A673 (cell line): ENCODE data around the gene B4GALT5. TPM values are rescaled to one million over a fixed set of nuclear protein-coding genes. Genes with fewer than 3 reads are reported as not detected.

ENCODE experiments used
- BruUV-seq: library from RNA; stranded (reverse); fragments of 400-500 nt; replicated peaks from 2 replicates; lab custom pipeline; 2021; lab: Mats Ljungman, UMichigan
- CTCF ChIA-PET: fragments of 300-600 bp; sonication (Branson Sonifier 250); formaldehyde crosslinking; loops from one replicate; lab custom pipeline; 2022; ENCODE audit warnings: antibody characterized with exemption; lab: Charles Lee
- POLR2A ChIA-PET: fragments of 300-600 bp; sonication (Branson Sonifier 250); formaldehyde crosslinking; loops from one replicate; lab custom pipeline; 2022; ENCODE audit warnings: antibody characterized with exemption; ENCODE audit not compliant: low non-redundant PET; lab: Charles Lee
- DNase-seq: peaks from one replicate; pipeline ENCODE4 v3.0.0-alpha.2; 2015; ENCODE audit warnings: low spot score
- H3K27ac ChIP-seq: fragments of 200-600 bp; sonication (generic); 2 replicates; pipeline ENCODE4 v1.5.1; 2016; ENCODE audit warnings: mixed run types, low read depth, mild to moderate bottlenecking, mixed read lengths, antibody characterized with exemption, low read length; ENCODE audit not compliant: poor library complexity, severe bottlenecking
- H3K27me3 ChIP-seq: fragments of 200-600 bp; sonication (generic); replicated peaks from 2 replicates; pipeline ENCODE4 v1.6.1; 2017; ENCODE audit warnings: mixed run types, low read depth, mild to moderate bottlenecking, mixed read lengths, antibody characterized with exemption, low read length; ENCODE audit not compliant: insufficient read depth, poor library complexity
- H3K36me3 ChIP-seq: fragments of 200-600 bp; sonication (generic); 2 replicates; pipeline ENCODE4 v1.6.1; 2016; ENCODE audit warnings: mixed run types, mild to moderate bottlenecking, mixed read lengths, antibody characterized with exemption, low read length; ENCODE audit not compliant: insufficient read depth, poor library complexity, severe bottlenecking
- H3K4me1 ChIP-seq: fragments of 200-600 bp; sonication (generic); 2 replicates; pipeline ENCODE4 v1.6.1; 2017; ENCODE audit warnings: mixed run types, mild to moderate bottlenecking, mixed read lengths, antibody characterized with exemption, low read length; ENCODE audit not compliant: insufficient read depth, poor library complexity, severe bottlenecking
- H3K4me3 ChIP-seq: fragments of 200-600 bp; sonication (generic); 2 replicates; pipeline ENCODE4 v1.5.1; 2016; ENCODE audit warnings: low read depth, mixed run types, mild to moderate bottlenecking, mixed read lengths, low read length; ENCODE audit not compliant: poor library complexity, severe bottlenecking
- H3K9me3 ChIP-seq: fragments of 200-600 bp; sonication (generic); 2 replicates; pipeline ENCODE4 v1.6.1; 2016; ENCODE audit warnings: mixed run types, low read depth, mild to moderate bottlenecking, mixed read lengths, antibody characterized with exemption, low read length; ENCODE audit not compliant: poor library complexity, severe bottlenecking
- EZH2 ChIP-seq: fragments of 200-600 bp; sonication (generic); IDR thresholded peaks from 2 replicates; pipeline ENCODE4 v1.6.1; 2017; ENCODE audit warnings: borderline replicate concordance, low read depth, mild to moderate bottlenecking, mixed read lengths, antibody characterized with exemption, low read length; ENCODE audit not compliant: poor library complexity, severe bottlenecking
- intact Hi-C: fragments of 100-400 bp; cut with micrococcal nuclease; formaldehyde crosslinking; loops from one replicate; pipeline ENCODE4 v1.10.0; 2022; ENCODE audit not compliant: unreplicated experiment
- total RNA-seq: library from RNA; stranded (reverse); gene quantifications from 2 replicates; pipeline ENCODE4 v1.2.3, GENCODE V29; 2021
- TF ChIP-seq, protein P1 (sequence below): fragments of 300-800, 200-600 bp; sonication (generic); conservative IDR thresholded peaks from 2 replicates; pipeline ENCODE4 v1.5.1; 2017; ENCODE audit warnings: low read depth, mild to moderate bottlenecking, antibody characterized with exemption, low read length, moderate library complexity, mixed read lengths

The B4GALT5 gene
- total RNA-seq, 1 experiment from 2014 or later: 78.0 TPM

DNA sequence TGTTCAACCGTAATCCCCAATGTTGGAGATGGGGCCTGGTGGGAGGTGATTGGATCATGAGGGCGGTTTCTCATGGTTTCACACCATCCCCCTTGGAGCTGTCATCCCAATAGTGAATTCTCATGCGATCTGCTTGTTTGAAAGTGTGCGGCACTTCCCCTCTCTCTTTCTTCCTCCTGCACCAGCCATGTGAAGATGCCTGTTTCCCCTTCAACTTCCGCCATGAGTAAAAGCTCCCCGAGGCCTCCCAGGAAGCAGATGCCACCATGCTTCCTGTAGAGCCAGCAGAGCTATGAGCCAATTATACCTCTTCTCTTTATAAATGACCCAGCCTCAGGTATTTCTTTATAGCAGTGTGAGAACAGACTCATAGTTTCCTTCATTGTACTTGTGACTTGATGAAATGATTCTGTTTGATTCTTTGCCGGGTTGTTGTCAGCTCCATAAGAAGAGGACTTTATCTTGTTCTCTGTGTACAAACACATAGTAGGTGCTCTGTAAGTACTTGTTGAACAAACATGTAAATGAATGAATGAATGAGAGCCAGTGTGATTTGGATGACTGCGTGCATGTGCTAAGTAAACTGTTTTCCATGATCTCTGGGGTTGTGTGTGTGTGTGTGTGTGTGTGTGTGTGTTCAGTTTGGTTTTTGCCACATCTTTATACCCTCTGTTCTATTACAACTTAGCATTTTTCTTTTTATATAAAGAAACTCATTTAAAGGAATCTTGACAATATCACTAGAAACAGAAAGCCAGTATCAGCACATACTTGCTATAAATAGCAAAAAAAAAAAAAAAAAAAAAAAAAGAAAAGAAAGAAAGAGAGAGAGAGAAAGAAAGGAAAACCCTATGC, 123.3 kb downstream of the B4GALT5 start:
- Histone ChIP-seq H3K27me3 (peaks cover 15% of the 10 kb centered on the region), H3K36me3 (no peaks in the 10 kb centered on the region), H3K4me3 (no peak overlapping the region), H3K9me3 (no peaks in the 10 kb centered on the region), H3K27ac (no peak overlapping the region), H3K4me1 (no peaks in the 10 kb centered on the region)
- TF ChIP-seq, protein P1, sequence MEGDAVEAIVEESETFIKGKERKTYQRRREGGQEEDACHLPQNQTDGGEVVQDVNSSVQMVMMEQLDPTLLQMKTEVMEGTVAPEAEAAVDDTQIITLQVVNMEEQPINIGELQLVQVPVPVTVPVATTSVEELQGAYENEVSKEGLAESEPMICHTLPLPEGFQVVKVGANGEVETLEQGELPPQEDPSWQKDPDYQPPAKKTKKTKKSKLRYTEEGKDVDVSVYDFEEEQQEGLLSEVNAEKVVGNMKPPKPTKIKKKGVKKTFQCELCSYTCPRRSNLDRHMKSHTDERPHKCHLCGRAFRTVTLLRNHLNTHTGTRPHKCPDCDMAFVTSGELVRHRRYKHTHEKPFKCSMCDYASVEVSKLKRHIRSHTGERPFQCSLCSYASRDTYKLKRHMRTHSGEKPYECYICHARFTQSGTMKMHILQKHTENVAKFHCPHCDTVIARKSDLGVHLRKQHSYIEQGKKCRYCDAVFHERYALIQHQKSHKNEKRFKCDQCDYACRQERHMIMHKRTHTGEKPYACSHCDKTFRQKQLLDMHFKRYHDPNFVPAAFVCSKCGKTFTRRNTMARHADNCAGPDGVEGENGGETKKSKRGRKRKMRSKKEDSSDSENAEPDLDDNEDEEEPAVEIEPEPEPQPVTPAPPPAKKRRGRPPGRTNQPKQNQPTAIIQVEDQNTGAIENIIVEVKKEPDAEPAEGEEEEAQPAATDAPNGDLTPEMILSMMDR: no peak
- TF ChIP-seq EZH2: no peak
- ChIA-PET POLR2A (interaction anchor here (0.7 kb wide), 1 partner anchor 297 kb away, joined by 3 read pairs; no protein-coding TSS in a partner anchor), CTCF (no interaction called here)
- DNase-seq: no peak
- BruUV-seq: no TSS peak
- intact Hi-C loops: no loop called here

DNA sequence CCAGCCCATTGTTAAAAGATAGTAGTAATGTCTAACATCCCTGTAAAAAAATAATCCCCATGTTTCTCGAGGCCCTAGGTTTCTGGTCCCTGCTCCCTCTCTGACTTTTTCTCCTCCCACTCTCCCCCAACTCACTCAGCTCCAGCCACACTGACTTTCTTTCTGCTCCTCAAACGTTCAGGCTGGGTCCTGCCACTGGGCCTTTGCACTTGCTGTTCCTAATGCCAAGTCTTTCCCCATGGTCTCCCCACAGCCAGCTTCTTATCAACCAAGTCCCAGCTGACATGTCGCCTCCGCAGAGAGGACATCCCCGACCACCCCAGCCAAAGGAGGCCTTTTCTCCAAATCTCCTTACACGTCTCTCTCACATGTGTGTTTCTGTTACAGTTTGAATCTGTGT, 123.9 kb downstream of the B4GALT5 start:
- no peak for DNase-seq
- intact Hi-C loops: no loop called here
- CTCF ChIA-PET: no interaction called here
- H3K27me3 ChIP-seq: peaks cover 15% of the 10 kb centered on the region
- H3K36me3 ChIP-seq: no peaks in the 10 kb centered on the region
- H3K27ac ChIP-seq: no peak overlapping the region
- no peak overlapping the region for H3K4me3 ChIP-seq
- no peaks in the 10 kb centered on the region for H3K9me3 ChIP-seq
- TF ChIP-seq EZH2: no peak
- TF ChIP-seq, protein P1: no peak
- no TSS peak for BruUV-seq
- POLR2A ChIA-PET: no interaction called here
- no peaks in the 10 kb centered on the region for H3K4me1 ChIP-seq

DNA sequence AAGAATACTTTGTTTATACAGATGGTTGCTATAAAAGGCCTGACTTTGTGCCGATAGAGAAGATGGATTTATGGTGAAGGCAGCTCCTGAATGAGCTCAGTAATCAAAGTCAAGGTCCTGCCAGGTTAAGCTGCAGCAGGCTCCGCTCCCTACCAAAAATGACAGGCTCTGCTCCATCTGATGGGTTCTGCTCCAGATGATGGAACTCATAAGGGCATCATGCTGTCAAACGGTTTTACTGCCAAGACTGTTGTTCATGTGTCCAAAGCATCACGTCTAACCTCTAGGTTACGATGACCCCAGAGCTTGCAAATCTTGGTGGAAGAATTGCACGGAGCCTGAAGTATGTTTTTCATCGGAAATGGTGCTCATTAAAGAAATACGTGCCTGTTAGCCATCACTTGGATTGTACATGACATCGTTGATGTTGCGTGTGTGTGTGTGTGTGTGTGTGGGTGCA, 126.5 kb downstream of the B4GALT5 start:
- TF ChIP-seq, protein P1: no peak
- TF ChIP-seq EZH2: no peak
- Histone ChIP-seq H3K4me3 (no peak overlapping the region), H3K4me1 (no peaks in the 10 kb centered on the region), H3K9me3 (peaks cover 5% of the 10 kb centered on the region), H3K27me3 (peaks cover 15% of the 10 kb centered on the region), H3K27ac (no peak overlapping the region), H3K36me3 (no peaks in the 10 kb centered on the region)
- BruUV-seq: no TSS peak
- ChIA-PET CTCF (no interaction called here), POLR2A (no interaction called here)
- intact Hi-C loops: no loop called here
- no peak for DNase-seq
